Non-pigmented ciliary epithelial cell (primary cell): ENCODE results near the gene WASHC3.

Source experiments
- DNase-seq: peaks from one replicate; pipeline ENCODE4 v3.0.0-alpha.2; 2010; ENCODE audit warnings: low read depth

Gene WASHC3

DNA sequence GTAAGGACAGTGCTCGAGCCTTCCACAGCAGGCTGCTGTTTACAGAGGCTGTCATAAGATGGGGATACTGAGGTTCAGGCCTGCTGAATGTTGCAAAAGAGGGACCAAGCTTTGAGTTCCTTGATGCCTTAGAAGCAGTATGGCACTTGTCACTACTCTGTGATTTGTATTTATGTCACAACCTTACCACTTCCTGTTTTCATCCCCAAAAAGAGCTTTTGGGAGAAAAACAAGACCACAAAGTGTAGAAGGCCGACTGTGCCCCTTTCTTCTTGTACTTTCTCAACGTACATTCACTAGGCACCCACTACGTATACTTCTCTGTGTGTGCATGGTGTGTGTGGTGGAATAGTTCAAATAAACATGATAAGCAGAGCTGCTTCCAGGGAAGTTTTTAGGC lies 94.3 kb downstream of the WASHC3 start:
- no peak for DNase-seq

DNA sequence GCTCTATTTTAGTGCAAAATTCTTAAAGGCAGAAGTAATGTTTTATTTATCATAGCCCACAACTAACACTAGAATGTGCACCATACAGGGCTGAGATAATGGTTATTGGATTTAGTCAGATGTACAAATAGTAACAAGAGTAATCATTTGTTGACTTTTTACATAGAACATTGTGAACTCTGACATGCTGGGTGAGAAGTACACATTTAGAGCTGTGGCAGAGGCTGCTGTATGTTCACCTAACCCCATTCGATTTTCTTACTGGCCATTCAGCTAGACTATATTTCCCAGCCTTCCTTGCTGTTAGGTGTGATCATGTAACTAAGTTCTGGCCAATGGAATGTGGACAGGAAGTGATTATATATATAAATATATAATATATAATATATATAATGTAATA lies 95.3 kb downstream of the WASHC3 start:
- DNase-seq: no peak

DNA sequence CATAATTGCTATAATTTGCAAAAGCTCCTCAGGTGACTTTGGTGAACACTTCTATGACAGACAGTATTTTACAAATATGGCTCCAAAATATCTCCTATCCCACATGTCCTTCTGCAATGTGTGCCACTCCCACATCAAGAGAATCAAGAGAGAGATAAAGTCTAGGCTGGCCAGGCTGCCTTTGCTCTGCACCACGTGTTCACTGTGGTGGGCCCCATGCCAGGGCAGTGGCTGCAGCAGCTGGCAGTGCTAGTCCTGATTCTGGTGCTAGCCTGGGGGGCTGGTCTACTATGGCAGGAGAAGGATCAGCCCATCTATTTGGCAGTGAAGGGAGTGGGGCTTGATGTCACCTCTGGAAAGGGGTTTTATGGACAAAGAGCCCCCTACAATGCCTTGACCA lies 98.1 kb downstream of the WASHC3 start:
- DNase-seq: no peak
